GM12878 (cell line): ENCODE results near the gene SNRK. TPM values are rescaled to one million over a fixed set of nuclear protein-coding genes. Genes with fewer than 3 reads are reported as not detected.

Source experiments
- ATAC-seq: fragments of 200-7000 bp; cut with Tn5 transposase; 3 replicates; pipeline ENCODE4 v1.9.1; 2020; ENCODE audit warnings: mild to moderate bottlenecking, moderate library complexity
- BruUV-seq: library from RNA; stranded (reverse); fragments of 400-500 nt; replicated peaks from 2 replicates; lab custom pipeline; 2021; lab: Mats Ljungman, UMichigan
- CTCF ChIA-PET: fragments of 300-600 bp; sonication (Branson Sonifier 250); formaldehyde crosslinking; extraction: SDS; loops from one replicate; lab custom pipeline; 2021; ENCODE audit warnings: inconsistent platforms; lab: Yijun Ruan, JAX
- POLR2A ChIA-PET: fragments of 350-600 bp; formaldehyde crosslinking; extraction: SDS; loops from one replicate; lab custom pipeline; 2021; ENCODE audit warnings: inconsistent platforms; lab: Charles Lee
- RAD21 ChIA-PET: fragments of 300-600 bp; sonication (Branson Sonifier 250); formaldehyde crosslinking; loops from one replicate; lab custom pipeline; 2023; ENCODE audit warnings: antibody characterized with exemption; ENCODE audit not compliant: unreplicated experiment; lab: Charles Lee
- SMC1A ChIA-PET: fragments of 300-600 bp; sonication (Branson Sonifier 250); formaldehyde crosslinking; loops from one replicate; lab custom pipeline; 2023; ENCODE audit not compliant: unreplicated experiment, uncharacterized antibody; lab: Charles Lee
- DNase-seq: peaks from one replicate; pipeline ENCODE4 v3.0.0-alpha.2; 2011; ENCODE audit warnings: low read depth, low spot score
- FAIRE-seq: peaks from 3 replicates; lab custom pipeline; 2011; peaks lifted over from hg19 to GRCh38; lab: Jason Lieb, UNC
- H2AFZ ChIP-seq: 2 replicates; pipeline ENCODE4 v1.6.0; 2011; ENCODE audit warnings: low read depth, low read length, control low read depth; ENCODE audit not compliant: control insufficient read depth
- H3K27ac ChIP-seq: 2 replicates; pipeline ENCODE4 v1.5.1; 2011; ENCODE audit warnings: control low read depth; ENCODE audit not compliant: control insufficient read depth, insufficient read depth
- H3K27me3 ChIP-seq, 2 experiments: replicated peaks in 1 of 2; 2 replicates each; pipeline versions ENCODE4 v1.6.0 to v1.6.1; 2011; ENCODE audit warnings: low read length in 1 of 2; ENCODE audit not compliant: control insufficient read depth in 2 of 2, insufficient read depth in 2 of 2
- H3K36me3 ChIP-seq, 2 experiments: 2 replicates each; pipeline ENCODE4 v1.5.1; 2011; ENCODE audit warnings: low read length in 1 of 2; ENCODE audit not compliant: control insufficient read depth in 2 of 2, insufficient read depth in 2 of 2
- H3K4me1 ChIP-seq: 2 replicates; pipeline ENCODE4 v1.6.1; 2011; ENCODE audit warnings: mild to moderate bottlenecking, low read length, moderate library complexity, mixed read lengths; ENCODE audit not compliant: control insufficient read depth, insufficient read depth
- H3K4me2 ChIP-seq: 2 replicates; pipeline ENCODE4 v1.6.0; 2011; ENCODE audit warnings: control low read depth; ENCODE audit not compliant: control insufficient read depth, insufficient read depth
- H3K4me3 ChIP-seq: fragments of 200-600 bp; sonication (generic); 2 replicates; pipeline ENCODE4 v1.5.1; 2016
- H3K79me2 ChIP-seq: 2 replicates; pipeline ENCODE4 v1.6.0; 2011; ENCODE audit warnings: low read length; ENCODE audit not compliant: control insufficient read depth, insufficient read depth
- H3K9ac ChIP-seq: 2 replicates; pipeline ENCODE4 v1.8.0; 2011; ENCODE audit warnings: low read length, control low read depth, mixed read lengths; ENCODE audit not compliant: control insufficient read depth, insufficient read depth
- H3K9me3 ChIP-seq: replicated peaks from 3 replicates; pipeline ENCODE4 v1.5.1; 2011; ENCODE audit warnings: mild to moderate bottlenecking, low read length; ENCODE audit not compliant: control insufficient read depth, insufficient read depth
- H4K20me1 ChIP-seq: 2 replicates; pipeline ENCODE4 v1.6.0; 2011; ENCODE audit not compliant: control insufficient read depth, insufficient read depth
- BRCA1 ChIP-seq: IDR thresholded peaks from 2 replicates; pipeline ENCODE4 v1.6.1; 2011; ENCODE audit warnings: low read depth, low read length, improper control_type of control experiment
- ESRRA ChIP-seq: IDR thresholded peaks from 2 replicates; pipeline ENCODE4 v1.6.1; 2012; ENCODE audit warnings: mild to moderate bottlenecking, low read length, improper control_type of control experiment
- JUNB ChIP-seq: IDR thresholded peaks from 2 replicates; pipeline ENCODE4 v1.6.1; 2016; ENCODE audit warnings: antibody characterized with exemption, mild to moderate bottlenecking
- SMARCA5 ChIP-seq: fragments of 450-650 bp; IDR thresholded peaks from 2 replicates; pipeline ENCODE4 v1.6.1; 2017; ENCODE audit warnings: mild to moderate bottlenecking
- SRF ChIP-seq, 2 experiments: IDR thresholded peaks; 2 replicates each; pipeline ENCODE4 v1.6.1; 2011; ENCODE audit warnings: low read depth in 2 of 2, low read length in 2 of 2, mild to moderate bottlenecking in 1 of 2, moderate library complexity in 1 of 2
- TAF1 ChIP-seq: IDR thresholded peaks from 2 replicates; pipeline ENCODE4 v1.6.1; 2011; ENCODE audit warnings: mild to moderate bottlenecking, low read depth, low read length, borderline replicate concordance
- ZNF24 ChIP-seq: fragments of 450-650 bp; IDR thresholded peaks from 2 replicates; pipeline ENCODE4 v1.6.1; 2017; ENCODE audit warnings: antibody characterized with exemption, mild to moderate bottlenecking
- WGBS: methylation state at CpG from one replicate; pipeline ENCODE4 v1.1.6; 2016; ENCODE audit warnings: low lambda C conversion rate; ENCODE audit not compliant: insufficient replicate concordance, insufficient coverage; ENCODE audit errors: missing lambda C conversion rate; 5-methylcytosine and 5-hydroxymethylcytosine counted together
- in situ Hi-C: fragments of 300-500 bp; cut with MboI; formaldehyde crosslinking; loops from 9 replicates; pipeline ENCODE4 v1.14.3; 2018; ENCODE audit warnings: mixed read lengths
- intact Hi-C: fragments of 100-400 bp; cut with micrococcal nuclease; formaldehyde crosslinking; loops from one replicate; pipeline ENCODE4 v1.14.2; 2022; ENCODE audit not compliant: unreplicated experiment
- polyA plus RNA-seq, 11 experiments: library from polyadenylated mRNA; depleted of rRNA in 4 of 11; unstranded in 6 of 11; stranded (reverse) in 5 of 11; fragments of >200 nt; fragmentation: Nextera tagmentation in 4 of 11; fragmentation: Illumina TruSeq in 1 of 11; extraction: Ambion mirVana in 4 of 11; extraction: Trizol in 1 of 11; gene quantifications; 1 replicate in 1 of 11; 2 replicates in 10 of 11; pipeline versions ENCODE4 v1.2.1 to v1.2.3, GENCODE V29; 2011 to 2016; ENCODE audit warnings: inconsistent platforms in 2 of 11, missing spikeins in 2 of 11, low read depth in 1 of 11
- total RNA-seq, 4 experiments: library from RNA; depleted of rRNA in 3 of 4; stranded (reverse); fragments of >200 nt in 3 of 4; fragmentation: Illumina TruSeq in 1 of 4; extraction: Trizol in 1 of 4; gene quantifications; 2 replicates each; pipeline versions ENCODE4 v1.2.1 to v1.2.3, GENCODE V29; 2013 to 2021
- TF ChIP-seq, protein P1 (sequence below): IDR thresholded peaks from 2 replicates; pipeline ENCODE4 v1.6.1; 2011; ENCODE audit warnings: low read depth, mild to moderate bottlenecking, low read length, moderate library complexity, borderline replicate concordance; ENCODE audit errors: extremely low read depth
- TF ChIP-seq, protein P2 (sequence below): fragments of 450-650 bp; IDR thresholded peaks from 2 replicates; pipeline ENCODE4 v1.6.1; 2017; ENCODE audit warnings: mild to moderate bottlenecking, moderate library complexity

The SNRK gene
- total and polyA plus RNA-seq, 10 of the 15 experiments (the other 5 are each of a cell fraction or from before 2014, with no cell fraction given): 1.6 to 12.1 (median 7.6) TPM

DNA sequence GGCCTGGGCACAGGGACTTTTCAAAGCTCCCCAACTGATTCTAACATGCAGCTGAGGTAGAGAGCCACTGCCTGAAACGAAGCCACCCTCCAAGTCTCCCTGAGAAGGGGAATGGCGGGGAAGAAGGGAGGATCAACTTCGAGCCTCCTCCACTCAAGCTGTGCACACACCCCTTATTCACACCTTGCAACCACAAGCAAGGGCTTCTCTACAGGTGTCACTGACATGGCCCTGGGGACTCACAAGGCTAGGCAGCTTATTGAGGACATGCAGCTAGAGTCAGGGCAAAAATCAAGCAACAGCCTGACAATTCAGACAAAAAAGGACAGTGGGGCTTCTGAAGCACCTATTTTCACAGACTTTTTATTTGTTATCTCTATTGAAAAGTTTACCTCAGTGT is 85.2 kb downstream of the SNRK start (continued):
- TF ChIP-seq, protein P1, sequence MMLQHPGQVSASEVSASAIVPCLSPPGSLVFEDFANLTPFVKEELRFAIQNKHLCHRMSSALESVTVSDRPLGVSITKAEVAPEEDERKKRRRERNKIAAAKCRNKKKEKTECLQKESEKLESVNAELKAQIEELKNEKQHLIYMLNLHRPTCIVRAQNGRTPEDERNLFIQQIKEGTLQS: no peak
- TF ChIP-seq SRF (IDR thresholded peaks at IDR 0.05; ENCODE audit: low read depth in 2 of 2, low read length in 2 of 2): no peak
- TF ChIP-seq, protein P2, sequence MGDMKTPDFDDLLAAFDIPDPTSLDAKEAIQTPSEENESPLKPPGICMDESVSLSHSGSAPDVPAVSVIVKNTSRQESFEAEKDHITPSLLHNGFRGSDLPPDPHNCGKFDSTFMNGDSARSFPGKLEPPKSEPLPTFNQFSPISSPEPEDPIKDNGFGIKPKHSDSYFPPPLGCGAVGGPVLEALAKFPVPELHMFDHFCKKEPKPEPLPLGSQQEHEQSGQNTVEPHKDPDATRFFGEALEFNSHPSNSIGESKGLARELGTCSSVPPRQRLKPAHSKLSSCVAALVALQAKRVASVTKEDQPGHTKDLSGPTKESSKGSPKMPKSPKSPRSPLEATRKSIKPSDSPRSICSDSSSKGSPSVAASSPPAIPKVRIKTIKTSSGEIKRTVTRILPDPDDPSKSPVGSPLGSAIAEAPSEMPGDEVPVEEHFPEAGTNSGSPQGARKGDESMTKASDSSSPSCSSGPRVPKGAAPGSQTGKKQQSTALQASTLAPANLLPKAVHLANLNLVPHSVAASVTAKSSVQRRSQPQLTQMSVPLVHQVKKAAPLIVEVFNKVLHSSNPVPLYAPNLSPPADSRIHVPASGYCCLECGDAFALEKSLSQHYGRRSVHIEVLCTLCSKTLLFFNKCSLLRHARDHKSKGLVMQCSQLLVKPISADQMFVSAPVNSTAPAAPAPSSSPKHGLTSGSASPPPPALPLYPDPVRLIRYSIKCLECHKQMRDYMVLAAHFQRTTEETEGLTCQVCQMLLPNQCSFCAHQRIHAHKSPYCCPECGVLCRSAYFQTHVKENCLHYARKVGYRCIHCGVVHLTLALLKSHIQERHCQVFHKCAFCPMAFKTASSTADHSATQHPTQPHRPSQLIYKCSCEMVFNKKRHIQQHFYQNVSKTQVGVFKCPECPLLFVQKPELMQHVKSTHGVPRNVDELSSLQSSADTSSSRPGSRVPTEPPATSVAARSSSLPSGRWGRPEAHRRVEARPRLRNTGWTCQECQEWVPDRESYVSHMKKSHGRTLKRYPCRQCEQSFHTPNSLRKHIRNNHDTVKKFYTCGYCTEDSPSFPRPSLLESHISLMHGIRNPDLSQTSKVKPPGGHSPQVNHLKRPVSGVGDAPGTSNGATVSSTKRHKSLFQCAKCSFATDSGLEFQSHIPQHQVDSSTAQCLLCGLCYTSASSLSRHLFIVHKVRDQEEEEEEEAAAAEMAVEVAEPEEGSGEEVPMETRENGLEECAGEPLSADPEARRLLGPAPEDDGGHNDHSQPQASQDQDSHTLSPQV: no peak
- no peak for TF ChIP-seq SMARCA5
- no peak for TF ChIP-seq BRCA1
- TF ChIP-seq JUNB: no peak
- TF ChIP-seq, all 136 proteins: peak for 0

DNA sequence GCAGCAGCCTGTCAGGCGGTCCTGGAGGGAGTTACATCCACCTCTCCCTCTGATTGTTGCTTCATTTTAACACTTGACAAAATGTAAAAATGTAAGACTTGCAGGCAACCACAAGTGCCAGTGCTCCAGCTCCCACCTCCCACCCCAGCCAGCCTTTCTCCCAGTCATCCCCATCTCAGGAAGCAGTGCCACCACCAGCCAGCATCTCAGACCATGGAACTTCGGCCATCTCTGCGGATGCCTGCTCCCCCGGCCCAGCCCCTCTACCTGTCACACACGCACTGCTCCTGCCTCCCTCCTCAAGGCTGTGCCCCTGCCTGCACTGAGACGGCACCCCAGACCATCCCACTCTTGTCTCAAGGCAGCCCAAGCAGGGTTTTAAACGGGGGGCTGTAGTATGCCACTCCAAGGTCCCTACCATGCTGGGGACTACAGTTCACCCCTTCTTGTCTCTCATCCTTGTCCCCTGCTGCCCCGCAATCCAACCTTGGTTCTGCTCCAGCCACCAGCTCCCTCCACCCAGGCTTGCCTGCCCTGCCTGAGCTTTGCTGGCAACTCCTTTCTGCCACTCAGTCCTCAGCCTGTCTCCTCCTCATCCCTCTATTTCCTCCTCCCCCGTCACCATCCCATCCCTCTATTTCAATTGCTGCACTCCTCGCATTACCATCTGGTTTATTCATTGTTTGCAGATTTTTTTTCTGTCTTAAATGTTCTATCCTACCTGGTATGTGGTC is 85.8 kb downstream of the SNRK start:
- ChIA-PET POLR2A (no interaction called here), RAD21 (no interaction called here), CTCF (interaction anchor here (1.2 kb wide), 1 partner anchor 210 kb away, joined by 3 read pairs; no protein-coding TSS in a partner anchor), SMC1A (interaction anchor here (2.2 kb wide), 1 partner anchor 210 kb away, joined by 6 read pairs; no protein-coding TSS in a partner anchor)
- in situ Hi-C loops: loop anchor here (10.0 kb wide), 1 partner anchor 407 kb away; no protein-coding TSS in a partner anchor
- no peaks in the 10 kb centered on the region for H3K4me1 ChIP-seq
- H3K27me3 ChIP-seq: peaks cover 0 to 2% of the 10 kb centered on the region in 2 experiments; a peak in 1 of 4 replicates
- no peak for DNase-seq
- no peak for FAIRE-seq
- WGBS: 15% methylated on average over 10 of the region's 10 CpGs
- no peak overlapping the region for H3K9ac ChIP-seq
- BruUV-seq: no TSS peak
- no peaks in the 10 kb centered on the region; the same call in 1 of the 2 replicates for H4K20me1 ChIP-seq
- H3K9me3 ChIP-seq: no peaks in the 10 kb centered on the region
- H2AFZ ChIP-seq: no peak overlapping the region
- TF ChIP-seq ZNF24 (no peak), ESRRA (no peak), TAF1 (no peak)
- intact Hi-C loops: loop anchor here (10.0 kb wide), 1 partner anchor 147 kb away; no protein-coding TSS in a partner anchor
- no peak for ATAC-seq
- H3K4me2 ChIP-seq: no peak overlapping the region
- H3K27ac ChIP-seq: no peak overlapping the region
- no peak overlapping the region for H3K4me3 ChIP-seq
- H3K79me2 ChIP-seq: no peaks in the 10 kb centered on the region
- no peaks in the 10 kb centered on the region for H3K36me3 ChIP-seq
